Heart left ventricle (tissue), 16 donors: ENCODE results near the gene DCLK1. TPM values are rescaled to one million over a fixed set of nuclear protein-coding genes. Genes with fewer than 3 reads are reported as not detected.

ENCODE experiments used
- ATAC-seq, 4 donors: fragments of 200-7000 bp; cut with Tn5 transposase; one replicate each; pipeline ENCODE4 v1.9.1; 2020 to 2022; ENCODE audit warnings: moderate library complexity in 4 of 4, mild to moderate bottlenecking in 3 of 4, moderate number of reproducible peaks in 1 of 4
- DNase-seq, 5 donors: peaks; one replicate each; pipeline ENCODE4 v3.0.0-alpha.2; 2020
- H3K27ac ChIP-seq, 12 donors: fragments of 200-600 bp; sonication (generic) in 4 of 12; one replicate each; pipeline versions ENCODE4 v1.5.0 to v1.8.0; 2016 to 2022; ENCODE audit warnings: mild to moderate bottlenecking in 2 of 12
- H3K27me3 ChIP-seq, 9 donors: fragments of 200-600 bp; sonication (generic) in 2 of 9; one replicate each; pipeline versions ENCODE4 v1.5.1 to v1.8.0; 2016 to 2022; ENCODE audit warnings: mild to moderate bottlenecking in 3 of 9
- H3K36me3 ChIP-seq, 9 donors: fragments of 200-600 bp; sonication (generic) in 2 of 9; one replicate each; pipeline versions ENCODE4 v1.5.0 to v1.8.0; 2018 to 2022; ENCODE audit warnings: mild to moderate bottlenecking in 2 of 9
- H3K4me1 ChIP-seq, 12 donors: fragments of 200-600 bp; sonication (generic) in 4 of 12; one replicate each; pipeline versions ENCODE4 v1.5.0 to v1.8.0; 2016 to 2022; ENCODE audit warnings: mild to moderate bottlenecking in 3 of 12
- H3K4me3 ChIP-seq, 12 donors: fragments of 200-600 bp; sonication (generic) in 4 of 12; one replicate each; pipeline versions ENCODE4 v1.5.0 to v1.8.0; 2017 to 2022; ENCODE audit warnings: mild to moderate bottlenecking in 9 of 12, moderate library complexity in 4 of 12
- H3K9me3 ChIP-seq, 12 donors: fragments of 200-600 bp; sonication (generic) in 4 of 12; one replicate each; pipeline versions ENCODE4 v1.5.0 to v1.8.0; 2016 to 2022; ENCODE audit warnings: mild to moderate bottlenecking in 1 of 12
- POLR2A ChIP-seq, 2 donors: fragments of 450-650 bp; IDR thresholded peaks; one replicate each; pipeline ENCODE4 v1.6.1; 2017; ENCODE audit warnings: antibody characterized with exemption in 2 of 2, mild to moderate bottlenecking in 2 of 2, moderate library complexity in 2 of 2
- WGBS, 4 donors: extraction: QIAGEN DNeasy Blood & Tissue Kit in 2 of 4; methylation state at CpG; one replicate each; pipeline versions ENCODE4 v1.1.5 to v1.1.7; 2013 to 2018; 5-methylcytosine and 5-hydroxymethylcytosine counted together
- intact Hi-C, 10 donors: fragments of 100-400 bp; cut with DNase I; formaldehyde crosslinking; loops; one replicate each; pipeline versions ENCODE4 v1.11.1 to v1.14.2; 2022
- polyA plus RNA-seq, 2 donors: library from polyadenylated mRNA; stranded (reverse); fragments of 200-250 nt; gene quantifications; one replicate each; pipeline ENCODE4 v1.2.3, GENCODE V29; 2013
- total RNA-seq, 9 donors: library from RNA; depleted of rRNA in 2 of 9; stranded (reverse); fragments of >200 nt in 2 of 9; fragmentation: NEBNext Ultra II Directional in 3 of 9; extraction: Animal tissue kit (Norgen Biotek cat#: 25700) in 3 of 9; gene quantifications; one replicate each; pipeline versions ENCODE4 v1.1.0 to v1.2.4, GENCODE V29; 2016 to 2023
- TF ChIP-seq, protein P1 (sequence below), 12 donors: fragments of 200-600 bp; sonication (generic) in 4 of 12; IDR thresholded peaks; one replicate each; pipeline versions ENCODE4 v1.5.0 to v1.8.0; 2018 to 2022; ENCODE audit warnings: antibody characterized with exemption in 12 of 12, mild to moderate bottlenecking in 5 of 12
- donor health status: ischemic (EF 13 %, LVEDD 7.1; RV severe dilation, severe dysfunction).
- donor health status: healthy with polysubstance abuse.
- donor health status: DM: no; HTN: yes; CAD: no.
- donor health status: DM: no; HTN: no; CAD: no.
- donor health status: ischemic (EF 25% LVEDD 6.9; RV normal size, moderate dysfunction).
- donor health status: ischemic (EF 25% LVEDD 5.7; RV mildly dilated, moderate dysfunction).
- donor health status: healthy.
- donor health status: DM: yes; HTN: yes; CAD: no.
- donor health status: ischemic (EF 35%, LVEDD 5.7; RV mildly dilated, moderate dysfunction).
- donor health status: nonischemic (EF 11% LVEDD 7.7; RV severe dilation, severe dysfunction).
- donor health status: DM: yes; HTN: yes; CAD: no.
- donor health status: PGD.
- donor health status: ischemic (EF 29% LVEDD 5.4; RV normal size, mild dysfunction).
- donor health status: nonischemic (EF 23%, LVEDD 6.1; RV moderate dilation, normal function).

Gene DCLK1
- total and polyA plus RNA-seq, 11 donors, result 3.4 to 15.9 (median 11.2) TPM

DNA sequence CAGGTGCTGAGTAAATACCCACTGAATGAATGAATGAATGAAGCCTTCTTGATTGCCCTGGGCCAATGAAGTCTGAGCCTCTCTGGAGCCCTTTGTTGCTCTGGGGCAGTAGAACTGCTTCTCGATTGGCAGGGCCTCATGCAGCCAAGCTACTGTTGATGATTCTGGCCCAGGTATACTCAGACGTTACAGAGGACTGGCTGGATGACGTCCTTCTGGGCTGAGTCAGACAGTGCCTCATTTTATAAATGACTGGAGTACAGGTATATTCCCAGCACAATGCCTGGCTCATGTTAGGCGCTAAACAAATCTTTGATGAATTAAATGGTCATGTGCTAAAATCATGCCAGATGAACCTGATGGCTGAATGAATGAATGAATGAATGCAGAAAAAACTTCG, 410.9 kb downstream of the DCLK1 start:
- 71 to 89% (median 84%) methylated on average over 5 of the region's 5 CpGs for WGBS, 4 donors
- Histone ChIP-seq H3K4me1 (peaks cover 0 to 42% (median 24%) of the 10 kb centered on the region in 12 donors), H3K27ac (peak overlapping the region in 1 of 12 donors; percentile 15)

More for the DNA sequence above, 410.9 kb downstream of the DCLK1 start:
- DNase-seq (no peak), ATAC-seq (no peak)
- Histone ChIP-seq H3K9me3 (no peaks in the 10 kb centered on the region), H3K36me3 (no peaks in the 10 kb centered on the region), H3K27me3 (no peaks in the 10 kb centered on the region), H3K4me3 (peak overlapping the region in 1 of 12 donors; percentile 31)
- TF ChIP-seq POLR2A (IDR thresholded peaks at IDR 0.05), result no peak
- TF ChIP-seq, protein P1, sequence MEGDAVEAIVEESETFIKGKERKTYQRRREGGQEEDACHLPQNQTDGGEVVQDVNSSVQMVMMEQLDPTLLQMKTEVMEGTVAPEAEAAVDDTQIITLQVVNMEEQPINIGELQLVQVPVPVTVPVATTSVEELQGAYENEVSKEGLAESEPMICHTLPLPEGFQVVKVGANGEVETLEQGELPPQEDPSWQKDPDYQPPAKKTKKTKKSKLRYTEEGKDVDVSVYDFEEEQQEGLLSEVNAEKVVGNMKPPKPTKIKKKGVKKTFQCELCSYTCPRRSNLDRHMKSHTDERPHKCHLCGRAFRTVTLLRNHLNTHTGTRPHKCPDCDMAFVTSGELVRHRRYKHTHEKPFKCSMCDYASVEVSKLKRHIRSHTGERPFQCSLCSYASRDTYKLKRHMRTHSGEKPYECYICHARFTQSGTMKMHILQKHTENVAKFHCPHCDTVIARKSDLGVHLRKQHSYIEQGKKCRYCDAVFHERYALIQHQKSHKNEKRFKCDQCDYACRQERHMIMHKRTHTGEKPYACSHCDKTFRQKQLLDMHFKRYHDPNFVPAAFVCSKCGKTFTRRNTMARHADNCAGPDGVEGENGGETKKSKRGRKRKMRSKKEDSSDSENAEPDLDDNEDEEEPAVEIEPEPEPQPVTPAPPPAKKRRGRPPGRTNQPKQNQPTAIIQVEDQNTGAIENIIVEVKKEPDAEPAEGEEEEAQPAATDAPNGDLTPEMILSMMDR (IDR thresholded peaks at IDR 0.05), result no peak
- intact Hi-C loops, result loop anchor here in 7 of 10 donors (2.0 to 10.0 kb wide), 11 partner anchors 67 to 545 kb away; no protein-coding TSS in a partner anchor

Other genes starting within 250 kb of the DCLK1 start
- 1 to 10 TPM in 2 of 9 donors, under 1 TPM in 3, not detected in 4; 0.23 to 2.9 (median 0.68) TPM for gene SOHLH2, start 83.2 kb upstream of the DCLK1 start, total RNA-seq
- gene SOHLH2, start 83.2 kb upstream of the DCLK1 start, polyA plus RNA-seq, result under 1 TPM; 0.15 to 0.76 TPM
- gene CCDC169, start 166.4 kb upstream of the DCLK1 start, total RNA-seq, result 1 to 10 TPM in 7 of 9 donors, under 1 TPM in 2; 0.20 to 5.7 (median 1.4) TPM
- under 1 TPM; 0.30 to 0.65 TPM for gene CCDC169, start 166.4 kb upstream of the DCLK1 start, polyA plus RNA-seq
- 10 to 100 TPM; 31.0 to 41.5 (median 34.7) TPM for gene SPART, start 215.0 kb upstream of the DCLK1 start, total RNA-seq
- 10 to 100 TPM; 12.5 to 23.5 TPM for gene SPART, start 215.0 kb upstream of the DCLK1 start, polyA plus RNA-seq